Esophagus muscularis mucosa (tissue), 4 donors: ENCODE results near the gene PLA2G4F. TPM values are rescaled to one million over a fixed set of nuclear protein-coding genes. Genes with fewer than 3 reads are reported as not detected.

Experiments used
- DNase-seq: peaks from one replicate; pipeline ENCODE4 v3.0.0-alpha.2; 2017; ENCODE audit errors: extremely low spot score
- H3K27ac ChIP-seq, 4 donors: fragments of 200-600 bp; sonication (generic); replicated peaks in 1 of 4; 1 replicate in 3 of 4; 2 replicates in 1 of 4; pipeline ENCODE4 v1.5.1; 2016 to 2019; ENCODE audit warnings: mild to moderate bottlenecking in 1 of 4
- H3K27me3 ChIP-seq, 4 donors: fragments of 200-600 bp; sonication (generic); one replicate each; pipeline versions ENCODE4 v1.5.1 to v1.6.0; 2016 to 2019
- H3K36me3 ChIP-seq, 4 donors: fragments of 200-600 bp; sonication (generic); one replicate each; pipeline ENCODE4 v1.5.1; 2016 to 2019
- H3K4me1 ChIP-seq, 4 donors: fragments of 200-600 bp; sonication (generic); one replicate each; pipeline ENCODE4 v1.5.1; 2016 to 2019
- H3K4me3 ChIP-seq, 4 donors: fragments of 200-600 bp; sonication (generic); 1 replicate in 2 of 4; 2 replicates in 2 of 4; pipeline ENCODE4 v1.5.1; 2016 to 2019; ENCODE audit warnings: mild to moderate bottlenecking in 4 of 4, moderate library complexity in 1 of 4
- H3K9me3 ChIP-seq, 4 donors: fragments of 200-600 bp; sonication (generic); 1 replicate in 3 of 4; 2 replicates in 1 of 4; pipeline ENCODE4 v1.5.1; 2016 to 2019
- CTCF ChIP-seq, 3 experiments: fragments of 200-600 bp in 2 of 3; fragments of 450-650 bp in 1 of 3; sonication (generic) in 2 of 3; IDR thresholded peaks; one replicate each; pipeline ENCODE4 v1.5.1; 2017 to 2019; ENCODE audit warnings: antibody characterized with exemption in 3 of 3, mild to moderate bottlenecking in 2 of 3, moderate library complexity in 1 of 3
- EP300 ChIP-seq: sonication (generic); formaldehyde crosslinking; IDR thresholded peaks from one replicate; pipeline ENCODE4 v1.6.1; 2017; ENCODE audit warnings: antibody characterized with exemption
- POLR2A ChIP-seq: fragments of 450-650 bp; IDR thresholded peaks from one replicate; pipeline ENCODE4 v1.6.1; 2017; ENCODE audit warnings: antibody characterized with exemption, moderate library complexity, mild to moderate bottlenecking, low read depth
- POLR2AphosphoS5 ChIP-seq, 2 donors: sonication (generic); formaldehyde crosslinking; IDR thresholded peaks; one replicate each; pipeline ENCODE4 v1.6.1; 2017; ENCODE audit warnings: antibody characterized with exemption in 2 of 2
- WGBS: methylation state at CpG from one replicate; pipeline ENCODE4 v1.1.5; 2018; 5-methylcytosine and 5-hydroxymethylcytosine counted together
- intact Hi-C: fragments of 100-400 bp; cut with DNase I; formaldehyde crosslinking; loops from one replicate; pipeline ENCODE4 v1.15.1; 2023
- total RNA-seq, 4 donors: library from RNA; depleted of rRNA; stranded (reverse); fragments of >200 nt; gene quantifications; one replicate each; pipeline versions ENCODE4 v1.1.0 to v1.2.1, GENCODE V29; 2016

Gene PLA2G4F
- total RNA-seq, 4 donors from 2014 or later: 0.11 TPM; not detected in 3

- Histone ChIP-seq H3K4me3 (no peak overlapping the region), H3K27ac (no peak overlapping the region), H3K36me3 (no peaks in the 10 kb centered on the region), H3K9me3 (no peaks in the 10 kb centered on the region), H3K27me3 (peaks cover 0 to 12% (median 0%) of the 10 kb centered on the region in 4 donors), H3K4me1 (no peaks in the 10 kb centered on the region)
- intact Hi-C loops: no loop called here
- peak; percentile 87 for DNase-seq
- TF ChIP-seq EP300: no peak
- TF ChIP-seq CTCF (IDR thresholded peaks at IDR 0.05): peak in 2 of 3 experiments; percentile 12 to 41
- no peak for TF ChIP-seq POLR2A
- TF ChIP-seq POLR2AphosphoS5 (IDR thresholded peaks at IDR 0.05): no peak
- 75% methylated on average over 10 of the region's 11 CpGs for WGBS
Measured at GRCh38 chr15:42133886-42134502, 22.4 kb downstream of the PLA2G4F start.

GRCh38 chr15:42133356-42133755, 23.1 kb downstream of the PLA2G4F start:
- WGBS: 95% methylated on average over 4 of the region's 4 CpGs
- Histone ChIP-seq H3K36me3 (no peaks in the 10 kb centered on the region), H3K27me3 (peaks cover 0 to 16% (median 0%) of the 10 kb centered on the region in 4 donors), H3K27ac (no peak overlapping the region), H3K9me3 (no peaks in the 10 kb centered on the region), H3K4me1 (no peaks in the 10 kb centered on the region), H3K4me3 (no peak overlapping the region)
- TF ChIP-seq POLR2A (no peak), POLR2AphosphoS5 (IDR thresholded peaks at IDR 0.05) (no peak), EP300 (no peak), CTCF (IDR thresholded peaks at IDR 0.05) (no peak)
- intact Hi-C loops: no loop called here
- peak; percentile 68 for DNase-seq

- DNase-seq: peak; percentile 80
- H3K27me3 ChIP-seq: peaks cover 0 to 26% (median 0%) of the 10 kb centered on the region in 4 donors
- no peaks in the 10 kb centered on the region for H3K4me1 ChIP-seq
- intact Hi-C loops: no loop called here
- 57% methylated on average over 6 of the region's 9 CpGs for WGBS
- H3K36me3 ChIP-seq: no peaks in the 10 kb centered on the region
- H3K4me3 ChIP-seq: no peak overlapping the region
- no peaks in the 10 kb centered on the region for H3K9me3 ChIP-seq
- no peak for TF ChIP-seq POLR2AphosphoS5 (IDR thresholded peaks at IDR 0.05)
- no peak for TF ChIP-seq POLR2A
- no peak for TF ChIP-seq CTCF (IDR thresholded peaks at IDR 0.05)
- no peak for TF ChIP-seq EP300
- no peak overlapping the region for H3K27ac ChIP-seq
Measured at GRCh38 chr15:42131826-42132806, 24.3 kb downstream of the PLA2G4F start.

GRCh38 chr15:42131006-42131405, 25.4 kb downstream of the PLA2G4F start:
- DNase-seq: peak; percentile 91
- Histone ChIP-seq H3K4me1 (no peaks in the 10 kb centered on the region), H3K27ac (no peak overlapping the region), H3K36me3 (no peaks in the 10 kb centered on the region), H3K4me3 (no peak overlapping the region), H3K27me3 (peaks cover 0 to 29% (median 0%) of the 10 kb centered on the region in 4 donors), H3K9me3 (no peaks in the 10 kb centered on the region)
- WGBS: 100% methylated on average over 1 of the region's 1 CpG
- TF ChIP-seq EP300 (no peak), POLR2A (no peak), POLR2AphosphoS5 (IDR thresholded peaks at IDR 0.05) (no peak), CTCF (IDR thresholded peaks at IDR 0.05) (no peak)
- intact Hi-C loops: no loop called here
